Gastroesophageal sphincter (tissue), 3 donors: ENCODE results near the gene HUNK.

ENCODE experiments used
- CTCF ChIP-seq, 4 experiments: fragments of 200-600 bp in 2 of 4; fragments of 450-650 bp in 2 of 4; sonication (generic) in 1 of 4; IDR thresholded peaks; one replicate each; pipeline ENCODE4 v1.5.1; 2017 to 2019; ENCODE audit warnings: antibody characterized with exemption in 4 of 4, mild to moderate bottlenecking in 2 of 4, moderate library complexity in 2 of 4
- EP300 ChIP-seq: sonication (generic); formaldehyde crosslinking; IDR thresholded peaks from one replicate; pipeline ENCODE4 v1.6.1; 2017; ENCODE audit warnings: antibody characterized with exemption, mild to moderate bottlenecking
- POLR2A ChIP-seq, 2 donors: fragments of 450-650 bp; IDR thresholded peaks; one replicate each; pipeline ENCODE4 v1.6.1; 2017; ENCODE audit warnings: antibody characterized with exemption in 2 of 2, mild to moderate bottlenecking in 2 of 2, moderate library complexity in 1 of 2
- POLR2AphosphoS5 ChIP-seq: sonication (generic); formaldehyde crosslinking; IDR thresholded peaks from one replicate; pipeline ENCODE4 v1.6.1; 2017; ENCODE audit warnings: antibody characterized with exemption

GRCh38 chr21:31845151-31845729 lies 27.6 kb upstream of the HUNK start:
- TF ChIP-seq CTCF (IDR thresholded peaks at IDR 0.05) (no peak), EP300 (no peak), POLR2AphosphoS5 (no peak), POLR2A (IDR thresholded peaks at IDR 0.05) (no peak)
